SU-DHL-6 (cell line): ENCODE measurements around the gene DMRT3.

Source experiments
- H2AFZ ChIP-seq: fragments of 200-600 bp; sonication (generic); 2 replicates; pipeline ENCODE4 v1.6.1; 2014; ENCODE audit warnings: low read depth, mild to moderate bottlenecking, moderate library complexity, mixed read lengths, antibody characterized with exemption, low read length; ENCODE audit not compliant: severe bottlenecking
- H3F3A ChIP-seq: fragments of 200-600 bp; shearing (Covaris generic); 2 replicates; pipeline ENCODE4 v1.6.0; 2016; ENCODE audit warnings: antibody characterized with exemption, mild to moderate bottlenecking; ENCODE audit not compliant: insufficient read depth
- H3K27ac ChIP-seq: fragments of 200-600 bp; sonication (generic); 2 replicates; pipeline ENCODE4 v1.5.1; 2016; ENCODE audit warnings: low read depth, mild to moderate bottlenecking, low read length, moderate library complexity, mixed read lengths
- H3K27me3 ChIP-seq: fragments of 200-600 bp; sonication (generic), shearing (Covaris generic); 2 replicates; pipeline ENCODE4 v1.6.0; 2014; ENCODE audit warnings: mild to moderate bottlenecking, low read length
- H3K36me3 ChIP-seq: fragments of 200-600 bp; sonication (generic); 2 replicates; pipeline ENCODE4 v1.6.1; 2014; ENCODE audit warnings: mild to moderate bottlenecking, low read length, mixed read lengths
- H3K4me2 ChIP-seq: fragments of 300-600, 200-600 bp; shearing (Covaris generic), sonication (generic); 2 replicates; pipeline ENCODE4 v1.6.0; 2014; ENCODE audit warnings: low read length, low read depth, mild to moderate bottlenecking; ENCODE audit not compliant: poor library complexity, severe bottlenecking
- H3K4me3 ChIP-seq: fragments of 200-600 bp; sonication (generic); 2 replicates; pipeline ENCODE4 v1.5.1; 2014; ENCODE audit warnings: antibody characterized with exemption, low read length, mild to moderate bottlenecking, mixed read lengths; ENCODE audit not compliant: insufficient read depth, poor library complexity, severe bottlenecking
- H3K79me2 ChIP-seq: fragments of 200-600 bp; sonication (generic); 2 replicates; pipeline ENCODE4 v1.6.1; 2014; ENCODE audit warnings: mild to moderate bottlenecking, low read length, moderate library complexity; ENCODE audit not compliant: insufficient read depth
- H3K9ac ChIP-seq: fragments of 200-600 bp; sonication (generic); 2 replicates; pipeline ENCODE4 v1.7.0; 2014; ENCODE audit warnings: mild to moderate bottlenecking, low read length
- H3K9me2 ChIP-seq: fragments of 200-600 bp; sonication (generic); replicated peaks from 2 replicates; pipeline ENCODE4 v1.6.1; 2014; ENCODE audit warnings: low read length; ENCODE audit not compliant: insufficient read depth
- H3K9me3 ChIP-seq: fragments of 200-600 bp; sonication (generic); 2 replicates; pipeline ENCODE4 v1.6.1; 2014; ENCODE audit warnings: low read length, mixed read lengths; ENCODE audit not compliant: insufficient read depth
- H4K20me1 ChIP-seq: fragments of 200-600 bp; sonication (generic); 2 replicates; pipeline ENCODE4 v1.6.1; 2014; ENCODE audit warnings: low read depth, mild to moderate bottlenecking, antibody characterized with exemption, low read length, moderate library complexity, mixed read lengths
- CTCF ChIP-seq: fragments of 200-600 bp; sonication (generic); IDR thresholded peaks from one replicate; pipeline ENCODE4 v1.5.1; 2017; ENCODE audit warnings: antibody characterized with exemption, mild to moderate bottlenecking, low read length, moderate library complexity; ENCODE audit not compliant: insufficient read depth, poor library complexity, severe bottlenecking
- EZH2phosphoT487 ChIP-seq: fragments of 200-600 bp; sonication (generic), shearing (Covaris generic); conservative IDR thresholded peaks from 2 replicates; pipeline ENCODE4 v1.6.1; 2018; ENCODE audit warnings: mild to moderate bottlenecking, antibody characterized with exemption, low read length, moderate library complexity, mixed read lengths

DMRT3 gene

DNA sequence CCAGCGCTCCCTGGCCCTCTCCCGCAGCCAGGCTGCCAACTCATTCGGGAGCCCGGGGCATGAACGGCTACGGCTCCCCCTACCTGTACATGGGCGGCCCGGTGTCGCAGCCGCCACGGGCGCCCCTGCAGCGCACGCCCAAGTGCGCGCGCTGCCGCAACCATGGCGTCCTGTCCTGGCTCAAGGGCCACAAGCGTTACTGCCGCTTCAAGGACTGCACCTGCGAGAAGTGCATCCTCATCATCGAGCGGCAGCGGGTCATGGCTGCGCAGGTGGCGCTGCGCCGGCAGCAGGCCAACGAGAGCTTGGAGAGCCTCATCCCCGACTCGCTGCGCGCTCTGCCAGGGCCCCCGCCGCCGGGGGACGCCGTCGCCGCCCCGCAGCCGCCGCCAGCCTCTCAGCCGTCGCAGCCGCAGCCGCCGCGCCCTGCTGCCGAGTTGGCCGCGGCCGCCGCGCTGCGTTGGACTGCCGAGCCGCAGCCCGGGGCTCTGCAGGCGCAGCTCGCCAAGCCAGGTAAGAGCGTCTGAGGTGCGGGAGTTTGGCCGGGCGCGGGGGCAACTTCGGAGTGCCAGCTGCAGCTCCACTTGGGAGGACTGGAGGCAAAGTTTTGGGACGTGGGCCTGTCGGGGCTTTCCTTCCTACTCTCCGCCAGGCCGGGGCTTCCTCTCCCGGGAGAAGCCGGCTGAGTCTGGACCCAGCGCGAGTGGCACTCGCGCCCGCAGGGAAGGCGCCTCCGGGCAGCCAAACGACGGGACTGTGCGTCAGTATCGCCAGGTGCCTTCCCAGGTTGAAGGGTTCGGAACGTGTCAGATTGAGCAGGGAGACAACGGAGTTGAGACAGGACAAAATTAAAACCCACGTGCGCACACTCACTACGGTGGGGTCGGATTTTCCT is 735 bp downstream of the DMRT3 start:
- Histone ChIP-seq H3K4me2 (no peak overlapping the region), H4K20me1 (no peaks in the 10 kb centered on the region), H2AFZ (no peak overlapping the region), H3K79me2 (no peaks in the 10 kb centered on the region), H3K9me3 (no peaks in the 10 kb centered on the region), H3K9ac (no peak overlapping the region), H3K36me3 (no peaks in the 10 kb centered on the region), H3K27me3 (no peaks in the 10 kb centered on the region), H3F3A (no peaks in the 10 kb centered on the region), H3K27ac (no peak overlapping the region), H3K4me3 (no peak overlapping the region), H3K9me2 (no peaks in the 10 kb centered on the region)
- TF ChIP-seq EZH2phosphoT487 (no peak), CTCF (no peak)

- Histone ChIP-seq H2AFZ (no peak overlapping the region), H3K9ac (no peak overlapping the region), H3K9me2 (no peaks in the 10 kb centered on the region), H4K20me1 (no peaks in the 10 kb centered on the region), H3K27me3 (no peaks in the 10 kb centered on the region), H3K36me3 (no peaks in the 10 kb centered on the region), H3K79me2 (no peaks in the 10 kb centered on the region), H3K27ac (no peak overlapping the region), H3F3A (no peaks in the 10 kb centered on the region), H3K9me3 (no peaks in the 10 kb centered on the region), H3K4me3 (no peak overlapping the region), H3K4me2 (no peak overlapping the region)
- TF ChIP-seq EZH2phosphoT487, result no peak
- TF ChIP-seq CTCF, result no peak
Observed at GRCh38 chr9:977838-978830, 1.7 kb downstream of the DMRT3 start.

- no peaks in the 10 kb centered on the region; the same call in 1 of the 2 replicates for H3K27me3 ChIP-seq
Observed at GRCh38 chr9:979983-980382, 3.5 kb downstream of the DMRT3 start.

More at GRCh38 chr9:979983-980382, 3.5 kb downstream of the DMRT3 start:
- H3K27ac ChIP-seq, result no peak overlapping the region
- TF ChIP-seq CTCF, result no peak
- no peak for TF ChIP-seq EZH2phosphoT487
- H3K4me3 ChIP-seq, result no peak overlapping the region
- no peaks in the 10 kb centered on the region for H3K9me2 ChIP-seq
- H4K20me1 ChIP-seq, result no peaks in the 10 kb centered on the region
- no peaks in the 10 kb centered on the region for H3K9me3 ChIP-seq
- no peak overlapping the region for H3K4me2 ChIP-seq
- no peaks in the 10 kb centered on the region for H3K36me3 ChIP-seq
- H3K9ac ChIP-seq, result no peak overlapping the region
- H3K79me2 ChIP-seq, result no peaks in the 10 kb centered on the region
- no peaks in the 10 kb centered on the region for H3F3A ChIP-seq
- no peak overlapping the region for H2AFZ ChIP-seq
